ENCODE results near the gene CLDN34.
A peak's percentile ranks its signal among the peaks of the same experiment; 100 is the strongest.

The CLDN34 gene

GRCh38 chrX:9957743-9958142 is 9.4 kb upstream of the CLDN34 start:
- Mint-ChIP-seq H3K27ac (no peak overlapping the region), H3K4me1 (no peaks in the 10 kb centered on the region), H3K27me3 (ENCODE audit: low read depth) (no peaks in the 10 kb centered on the region), H3K4me3 (no peak overlapping the region), H3K9me3 (peaks cover 14% of the 10 kb centered on the region), H3K36me3 (ENCODE audit: low read depth) (peaks cover 7% of the 10 kb centered on the region)
- no peak for TF ChIP-seq CTCF (IDR thresholded peaks at IDR 0.05; ENCODE audit: unreplicated experiment in 3 of 3)

GRCh38 chrX:9958183-9958582 is 9.0 kb upstream of the CLDN34 start:
- Mint-ChIP-seq H3K4me1 (no peaks in the 10 kb centered on the region), H3K36me3 (ENCODE audit: low read depth) (peaks cover 7% of the 10 kb centered on the region), H3K27me3 (ENCODE audit: low read depth) (no peaks in the 10 kb centered on the region), H3K4me3 (no peak overlapping the region), H3K27ac (no peak overlapping the region), H3K9me3 (peaks cover 14% of the 10 kb centered on the region)
- TF ChIP-seq CTCF (IDR thresholded peaks at IDR 0.05; ENCODE audit: unreplicated experiment in 3 of 3): no peak

GRCh38 chrX:9961750-9962149 is 5.4 kb upstream of the CLDN34 start:
- TF ChIP-seq CTCF (IDR thresholded peaks at IDR 0.05; ENCODE audit: unreplicated experiment in 3 of 3): no peak
- no peak overlapping the region for H3K27ac Mint-ChIP-seq
- peaks cover 6% of the 10 kb centered on the region for H3K36me3 Mint-ChIP-seq (ENCODE audit: low read depth)
- peaks cover 9% of the 10 kb centered on the region for H3K9me3 Mint-ChIP-seq
- no peaks in the 10 kb centered on the region for H3K27me3 Mint-ChIP-seq (ENCODE audit: low read depth)
- no peak overlapping the region for H3K4me3 Mint-ChIP-seq
- no peaks in the 10 kb centered on the region for H3K4me1 Mint-ChIP-seq

- Mint-ChIP-seq H3K27ac (no peak overlapping the region), H3K9me3 (peaks cover 33% of the 10 kb centered on the region), H3K4me1 (no peaks in the 10 kb centered on the region), H3K27me3 (ENCODE audit: low read depth) (peaks cover 3% of the 10 kb centered on the region), H3K4me3 (no peak overlapping the region), H3K36me3 (ENCODE audit: low read depth) (peaks cover 9% of the 10 kb centered on the region)
- TF ChIP-seq CTCF (IDR thresholded peaks at IDR 0.05; ENCODE audit: unreplicated experiment in 3 of 3): no peak
Observed at GRCh38 chrX:9977635-9978034, 10.5 kb downstream of the CLDN34 start.

- H3K27ac Mint-ChIP-seq: peak overlapping the region in 1 of 3 experiments; percentile 36
- H3K36me3 Mint-ChIP-seq (ENCODE audit: low read depth): peaks cover 17% of the 10 kb centered on the region
- peaks cover 26% of the 10 kb centered on the region for H3K9me3 Mint-ChIP-seq
- no peaks in the 10 kb centered on the region for H3K4me1 Mint-ChIP-seq
- H3K27me3 Mint-ChIP-seq (ENCODE audit: low read depth): peaks cover 3% of the 10 kb centered on the region
- TF ChIP-seq CTCF (IDR thresholded peaks at IDR 0.05; ENCODE audit: unreplicated experiment in 3 of 3): no peak
- H3K4me3 Mint-ChIP-seq: no peak overlapping the region
Observed at GRCh38 chrX:9980401-9980800, 13.2 kb downstream of the CLDN34 start.

- no peak for TF ChIP-seq CTCF (IDR thresholded peaks at IDR 0.05; ENCODE audit: unreplicated experiment in 3 of 3)
- Mint-ChIP-seq H3K27ac (peak overlapping the region; percentile 6 to 81 (median 37)), H3K9me3 (peaks cover 25% of the 10 kb centered on the region), H3K36me3 (ENCODE audit: low read depth) (peaks cover 16% of the 10 kb centered on the region), H3K27me3 (ENCODE audit: low read depth) (peaks cover 3% of the 10 kb centered on the region), H3K4me1 (no peaks in the 10 kb centered on the region), H3K4me3 (no peak overlapping the region)
Observed at GRCh38 chrX:9980927-9981326, 13.8 kb downstream of the CLDN34 start.
